A673 (cell line): ENCODE results near the gene SYT14. TPM values are rescaled to one million over a fixed set of nuclear protein-coding genes. Genes with fewer than 3 reads are reported as not detected.
"Not testable (repeated sequence)": the region's sequence is repeated elsewhere in the genome, so short reads cannot be mapped to it uniquely, and the experiment has no call there.

Source experiments
- BruUV-seq: library from RNA; stranded (reverse); fragments of 400-500 nt; replicated peaks from 2 replicates; lab custom pipeline; 2021; lab: Mats Ljungman, UMichigan
- CTCF ChIA-PET: fragments of 300-600 bp; sonication (Branson Sonifier 250); formaldehyde crosslinking; loops from one replicate; lab custom pipeline; 2022; ENCODE audit warnings: antibody characterized with exemption; lab: Charles Lee
- POLR2A ChIA-PET: fragments of 300-600 bp; sonication (Branson Sonifier 250); formaldehyde crosslinking; loops from one replicate; lab custom pipeline; 2022; ENCODE audit warnings: antibody characterized with exemption; ENCODE audit not compliant: low non-redundant PET; lab: Charles Lee
- DNase-seq: peaks from one replicate; pipeline ENCODE4 v3.0.0-alpha.2; 2015; ENCODE audit warnings: low spot score
- H3K27ac ChIP-seq: fragments of 200-600 bp; sonication (generic); 2 replicates; pipeline ENCODE4 v1.5.1; 2016; ENCODE audit warnings: mixed run types, low read depth, mild to moderate bottlenecking, mixed read lengths, antibody characterized with exemption, low read length; ENCODE audit not compliant: poor library complexity, severe bottlenecking
- H3K27me3 ChIP-seq: fragments of 200-600 bp; sonication (generic); replicated peaks from 2 replicates; pipeline ENCODE4 v1.6.1; 2017; ENCODE audit warnings: mixed run types, low read depth, mild to moderate bottlenecking, mixed read lengths, antibody characterized with exemption, low read length; ENCODE audit not compliant: insufficient read depth, poor library complexity
- H3K36me3 ChIP-seq: fragments of 200-600 bp; sonication (generic); 2 replicates; pipeline ENCODE4 v1.6.1; 2016; ENCODE audit warnings: mixed run types, mild to moderate bottlenecking, mixed read lengths, antibody characterized with exemption, low read length; ENCODE audit not compliant: insufficient read depth, poor library complexity, severe bottlenecking
- H3K4me1 ChIP-seq: fragments of 200-600 bp; sonication (generic); 2 replicates; pipeline ENCODE4 v1.6.1; 2017; ENCODE audit warnings: mixed run types, mild to moderate bottlenecking, mixed read lengths, antibody characterized with exemption, low read length; ENCODE audit not compliant: insufficient read depth, poor library complexity, severe bottlenecking
- H3K4me3 ChIP-seq: fragments of 200-600 bp; sonication (generic); 2 replicates; pipeline ENCODE4 v1.5.1; 2016; ENCODE audit warnings: low read depth, mixed run types, mild to moderate bottlenecking, mixed read lengths, low read length; ENCODE audit not compliant: poor library complexity, severe bottlenecking
- H3K9me3 ChIP-seq: fragments of 200-600 bp; sonication (generic); 2 replicates; pipeline ENCODE4 v1.6.1; 2016; ENCODE audit warnings: mixed run types, low read depth, mild to moderate bottlenecking, mixed read lengths, antibody characterized with exemption, low read length; ENCODE audit not compliant: poor library complexity, severe bottlenecking
- CTCF ChIP-seq: fragments of 300-800, 200-600 bp; sonication (generic); conservative IDR thresholded peaks from 2 replicates; pipeline ENCODE4 v1.5.1; 2017; ENCODE audit warnings: low read depth, mild to moderate bottlenecking, antibody characterized with exemption, low read length, moderate library complexity, mixed read lengths
- EZH2 ChIP-seq: fragments of 200-600 bp; sonication (generic); IDR thresholded peaks from 2 replicates; pipeline ENCODE4 v1.6.1; 2017; ENCODE audit warnings: borderline replicate concordance, low read depth, mild to moderate bottlenecking, mixed read lengths, antibody characterized with exemption, low read length; ENCODE audit not compliant: poor library complexity, severe bottlenecking
- intact Hi-C: fragments of 100-400 bp; cut with micrococcal nuclease; formaldehyde crosslinking; loops from one replicate; pipeline ENCODE4 v1.10.0; 2022; ENCODE audit not compliant: unreplicated experiment
- total RNA-seq: library from RNA; stranded (reverse); gene quantifications from 2 replicates; pipeline ENCODE4 v1.2.3, GENCODE V29; 2021

The SYT14 gene
- total RNA-seq, 1 experiment from 2014 or later: 22.4 TPM

- H3K27ac ChIP-seq: no peak overlapping the region
- intact Hi-C loops: no loop called here
- H3K4me3 ChIP-seq: no peak overlapping the region
- DNase-seq: no peak
- no peak for TF ChIP-seq CTCF
- no peak for TF ChIP-seq EZH2
- BruUV-seq: no TSS peak
- ChIA-PET POLR2A (no interaction called here), CTCF (interaction anchor here (1.2 to 1.5 kb wide), 3 partner anchors 9 to 89 kb away, joined by 3 to 4 read pairs (median 3); no protein-coding TSS in a partner anchor)
- peaks cover 4% of the 10 kb centered on the region for H3K9me3 ChIP-seq
- H3K36me3 ChIP-seq: no peaks in the 10 kb centered on the region
- no peaks in the 10 kb centered on the region for H3K27me3 ChIP-seq
- peaks cover 20% of the 10 kb centered on the region for H3K4me1 ChIP-seq
Observed at GRCh38 chr1:209900734-209901133, 37.3 kb upstream of the SYT14 start.

- Histone ChIP-seq H3K36me3 (no peaks in the 10 kb centered on the region), H3K4me1 (peaks cover 20% of the 10 kb centered on the region), H3K4me3 (no peak overlapping the region), H3K9me3 (peaks cover 4% of the 10 kb centered on the region), H3K27me3 (no peaks in the 10 kb centered on the region), H3K27ac (no peak overlapping the region)
- no TSS peak for BruUV-seq
- no peak for DNase-seq
- ChIA-PET CTCF (interaction anchor here (1.3 kb wide), 1 partner anchor 13 kb away, joined by 3 read pairs; no protein-coding TSS in a partner anchor), POLR2A (no interaction called here)
- intact Hi-C loops: no loop called here
- TF ChIP-seq EZH2 (no peak), CTCF (no peak)
Observed at GRCh38 chr1:209901211-209901610, 36.8 kb upstream of the SYT14 start.

GRCh38 chr1:209904774-209905173 lies 33.2 kb upstream of the SYT14 start:
- DNase-seq, H3K36me3 ChIP-seq, BruUV-seq, H3K4me3 ChIP-seq, H3K9me3 ChIP-seq, CTCF ChIA-PET, POLR2A ChIA-PET, H3K27me3 ChIP-seq, H3K27ac ChIP-seq: not testable (repeated sequence)
- peaks cover 30% of the 10 kb centered on the region for H3K4me1 ChIP-seq
- intact Hi-C loops: loop anchor here (5.0 kb wide), 1 partner anchor 282 kb away; no protein-coding TSS in a partner anchor

GRCh38 chr1:209911746-209912145 lies 26.3 kb upstream of the SYT14 start:
- H3K36me3 ChIP-seq: no peaks in the 10 kb centered on the region
- no peaks in the 10 kb centered on the region for H3K27me3 ChIP-seq
- no peak for TF ChIP-seq EZH2
- TF ChIP-seq CTCF: no peak
- no peak for DNase-seq
- H3K4me1 ChIP-seq: peaks cover 17% of the 10 kb centered on the region
- H3K4me3 ChIP-seq: no peak overlapping the region
- POLR2A ChIA-PET: no interaction called here
- H3K27ac ChIP-seq: no peak overlapping the region
- no TSS peak for BruUV-seq
- H3K9me3 ChIP-seq: no peaks in the 10 kb centered on the region
- intact Hi-C loops: no loop called here
- CTCF ChIA-PET: no interaction called here
